ENCODE results near the gene SETBP1. TPM values are rescaled to one million over a fixed set of nuclear protein-coding genes. Genes with fewer than 3 reads are reported as not detected.

The SETBP1 gene
- total and polyA plus RNA-seq, 9 of the 15 experiments (the other 6 are each of a cell fraction or from before 2014, with no cell fraction given) = under 0.01 to 0.13 (median 0.04) TPM

- DNase-seq (ENCODE audit: extremely low read depth in 1 of 4, low spot score in 3 of 4) = no peak
- Histone ChIP-seq H3K9me3 (replicated peaks; ENCODE audit: control insufficient read depth, insufficient read depth, low read depth, low read length) (no peaks in the 10 kb centered on the region), H2AFZ (ENCODE audit: low read depth, low read length) (no peak overlapping the region), H3K36me3 (ENCODE audit: control insufficient read depth, insufficient read depth, low read length) (no peaks in the 10 kb centered on the region), H3K79me2 (ENCODE audit: control insufficient read depth, insufficient read depth, low read length) (no peaks in the 10 kb centered on the region), H4K20me1 (replicated peaks; ENCODE audit: control insufficient read depth, insufficient read depth, low read length) (no peaks in the 10 kb centered on the region), H3K4me2 (ENCODE audit: insufficient read depth, low read length) (no peak overlapping the region), H3K27me3 (ENCODE audit: control insufficient read depth in 2 of 2, insufficient read depth in 2 of 2, low read length in 2 of 2) (no peaks in the 10 kb centered on the region), H3K4me3 (no peak overlapping the region), H3K4me1 (replicated peaks in 1 of 2; ENCODE audit: control insufficient read depth in 2 of 2, insufficient read depth in 2 of 2, low read length in 2 of 2) (no peaks in the 10 kb centered on the region), H3K9me1 (ENCODE audit: control insufficient read depth, insufficient read depth, low read length) (no peaks in the 10 kb centered on the region), H3K27ac (ENCODE audit: extremely low read depth, low read depth, low read length) (no peak overlapping the region), H3K9ac (ENCODE audit: insufficient read depth in 1 of 2, low read depth in 2 of 2, low read length in 2 of 2) (no peak overlapping the region)
- FAIRE-seq = no peak
- TF ChIP-seq RNF219 (CRISPR knock-in tag; IDR thresholded peaks at IDR 0.05) = no peak
- no peak for TF ChIP-seq ZNF146 (CRISPR knock-in tag; IDR thresholded peaks at IDR 0.05; ENCODE audit: unreplicated experiment)
- TF ChIP-seq HMGXB4 (CRISPR knock-in tag; IDR thresholded peaks at IDR 0.05) = no peak
- no peak for TF ChIP-seq E2F1 (CRISPR knock-in tag; IDR thresholded peaks at IDR 0.05)
- no peak for TF ChIP-seq U2AF2 (optimal IDR thresholded peaks at IDR 0.05; ENCODE audit: low read depth, low read length)
- no peak for TF ChIP-seq IRF9 (tag; IDR thresholded peaks at IDR 0.05)
- TF ChIP-seq UBTF (IDR thresholded peaks at IDR 0.05; ENCODE audit: borderline replicate concordance in 1 of 2, low read depth in 2 of 2, low read length in 2 of 2) = no peak
- no peak for TF ChIP-seq NR0B1 (IDR thresholded peaks at IDR 0.05; ENCODE audit: partially characterized antibody)
- no peak for TF ChIP-seq BRCA1 (IDR thresholded peaks at IDR 0.05)
- TF ChIP-seq BRCA1 (CRISPR knock-in tag; IDR thresholded peaks at IDR 0.05) = no peak
- ATAC-seq = no peak
- 27% methylated on average over 1 of the region's 1 CpG for WGBS (ENCODE audit: insufficient coverage, low coverage, missing lambda C conversion rate)
- POLR2A ChIA-PET = no interaction called here
- in situ Hi-C loops (cut with MboI) = no loop called here
- intact Hi-C loops (cut with micrococcal nuclease) = no loop called here
- CTCF ChIA-PET (ENCODE audit: low intra/inter-chr PET ratio) = no interaction called here
- BruUV-seq (replicated peaks) = no TSS peak
Observed at GRCh38 chr18:45112682-45113081, 432.0 kb downstream of the SETBP1 start.
